Embryonic facial prominence (tissue), 1 donor: ENCODE results near the gene SUSD1.
"Not testable (repeated sequence)": the region's sequence is repeated elsewhere in the genome, so short reads cannot be mapped to it uniquely, and the experiment has no call there.

Experiments used
- DNase-seq: peaks from one replicate; pipeline ENCODE4 v3.0.0-alpha.2; 2016; ENCODE audit errors: extremely low spot score

SUSD1 gene

GRCh38 chr9:112174965-112175795, at the start of gene SUSD1:
Gene SUSD1, minus strand, starts transcription at chr9:112175297. Its CDS starts 62 bp downstream, at chr9:112175235.
- DNase-seq = no peak

DNA sequence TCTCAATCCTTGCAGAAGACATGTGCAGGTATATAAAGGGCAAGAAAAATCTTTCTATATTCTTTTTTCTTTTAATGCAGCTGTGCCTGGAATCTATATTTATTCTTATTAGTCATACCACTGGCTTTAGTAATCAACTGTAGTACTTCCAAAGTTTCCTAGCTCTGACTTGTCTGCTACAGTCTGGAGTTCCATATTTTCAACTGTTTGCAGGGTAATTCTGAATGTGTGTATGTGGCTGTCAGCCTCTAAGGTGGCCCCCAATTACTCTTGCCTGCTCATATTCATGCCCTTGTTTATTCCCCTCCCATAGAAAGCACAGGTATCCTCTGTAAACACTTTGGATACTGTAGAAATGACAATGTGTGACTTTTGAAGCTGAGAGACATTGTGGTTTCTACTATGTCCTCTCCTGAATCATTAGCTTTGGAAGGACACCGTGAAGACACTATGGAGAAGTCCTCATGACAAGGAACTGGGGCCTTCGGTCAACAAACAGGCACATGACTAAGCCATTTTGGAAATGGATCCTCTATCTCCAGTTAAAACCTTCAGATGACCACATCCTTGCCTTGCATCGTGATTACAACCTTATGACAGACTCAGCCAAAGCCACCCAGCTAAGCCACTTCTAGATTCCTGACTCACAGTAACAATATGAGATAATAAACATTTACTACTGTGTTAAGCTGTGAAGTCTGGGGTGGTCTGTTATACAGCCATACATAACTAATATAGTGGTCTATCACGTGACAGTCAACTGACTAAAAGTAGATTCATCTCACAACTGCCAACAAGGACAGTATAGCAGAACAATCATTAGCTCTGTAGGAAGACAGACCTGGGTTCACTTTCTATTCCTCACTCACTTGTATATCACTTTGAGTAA, 49.5 kb upstream of the SUSD1 start:
- no peak for DNase-seq

DNA sequence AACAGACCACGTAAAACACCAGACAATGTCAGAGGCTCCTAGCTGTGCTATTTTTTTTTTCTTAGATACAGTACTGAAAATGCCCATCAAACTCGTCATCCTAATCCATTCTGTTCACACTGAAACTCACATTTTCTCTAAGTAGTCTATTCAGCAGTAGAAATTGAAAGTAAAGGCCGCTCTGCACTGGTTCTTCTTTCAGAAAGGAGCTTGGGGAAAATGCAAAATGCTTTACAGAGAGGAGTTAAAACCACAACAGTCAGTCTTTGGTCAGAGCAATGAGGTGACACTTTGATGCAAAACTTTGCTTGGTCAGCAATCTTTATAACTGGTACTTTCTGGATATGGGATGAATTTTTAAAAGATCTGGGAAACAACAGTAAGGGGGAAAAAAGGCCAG, 43.8 kb upstream of the SUSD1 start:
- no peak for DNase-seq

- DNase-seq = no peak
Measured at GRCh38 chr9:112212926-112213325, 37.8 kb upstream of the SUSD1 start.

DNA sequence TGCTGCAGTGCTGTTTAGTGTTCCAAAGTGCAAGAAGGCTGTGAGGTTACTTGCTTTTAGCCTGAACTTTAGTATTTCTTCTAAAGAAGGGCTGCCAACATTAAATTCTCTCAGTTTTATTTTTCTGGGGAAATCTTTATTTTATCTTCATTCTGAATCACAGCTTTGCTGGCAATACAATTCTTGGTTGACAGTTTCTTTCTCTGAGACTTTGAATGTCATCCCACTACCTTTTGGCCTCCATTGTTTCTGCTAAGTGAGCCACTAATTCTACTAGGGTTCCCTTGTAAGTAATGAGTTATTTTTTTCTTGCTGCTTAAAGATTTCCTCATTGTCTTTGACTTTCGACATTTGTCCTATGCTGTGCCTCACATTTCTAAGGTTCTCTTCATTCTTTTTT, 32.4 kb upstream of the SUSD1 start:
- no peak for DNase-seq

DNA sequence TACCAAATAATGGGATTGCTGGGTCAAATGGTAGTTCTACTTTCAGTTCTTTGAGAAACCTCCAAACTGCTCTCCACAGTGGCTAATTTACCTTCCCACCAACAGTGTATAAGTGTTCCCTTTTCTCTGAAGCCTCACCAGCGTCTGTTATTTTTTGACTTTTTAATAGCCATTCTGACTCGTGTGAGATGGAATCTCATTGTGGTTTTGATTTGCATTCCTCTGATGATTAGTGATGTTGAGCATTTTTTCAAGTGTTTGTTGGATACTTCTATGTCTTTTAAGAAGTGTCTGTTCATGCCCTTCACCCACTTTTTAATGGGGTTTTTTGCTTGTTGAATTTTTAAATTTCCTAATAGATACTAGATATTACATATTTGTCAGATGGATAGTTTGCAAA, 28.4 kb upstream of the SUSD1 start:
- DNase-seq = no peak

- DNase-seq = no peak
Measured at GRCh38 chr9:112200711-112201110, 25.6 kb upstream of the SUSD1 start.

- no peak for DNase-seq
Measured at GRCh38 chr9:112198646-112199045, 23.5 kb upstream of the SUSD1 start.

DNA sequence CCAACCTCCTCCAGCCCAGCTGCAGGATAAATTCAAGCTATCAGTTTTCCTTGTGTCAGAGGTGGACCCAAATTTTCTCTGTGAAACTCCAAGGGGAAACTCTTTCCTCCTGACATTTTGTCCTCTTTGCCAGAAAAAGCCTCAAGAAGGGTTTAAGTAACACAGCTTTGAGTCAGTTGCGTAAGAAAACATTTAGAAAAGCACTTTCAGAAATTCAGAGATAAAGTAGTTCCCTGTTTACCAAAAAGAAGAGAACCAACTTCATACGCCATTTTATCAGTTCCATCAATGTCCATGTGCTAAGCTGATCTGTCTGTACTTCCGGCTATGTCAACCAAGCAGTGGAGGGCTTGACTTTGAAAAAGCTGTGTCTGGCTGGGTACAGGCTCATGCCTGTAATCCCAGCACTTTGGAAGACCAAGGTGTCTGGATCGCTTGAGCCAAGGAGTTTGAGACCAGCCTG, 19.9 kb upstream of the SUSD1 start:
- no peak for DNase-seq

- no peak for DNase-seq
Measured at GRCh38 chr9:112193572-112194288, 18.6 kb upstream of the SUSD1 start.

GRCh38 chr9:112190320-112190719, 15.2 kb upstream of the SUSD1 start:
- DNase-seq = not testable (repeated sequence)

DNA sequence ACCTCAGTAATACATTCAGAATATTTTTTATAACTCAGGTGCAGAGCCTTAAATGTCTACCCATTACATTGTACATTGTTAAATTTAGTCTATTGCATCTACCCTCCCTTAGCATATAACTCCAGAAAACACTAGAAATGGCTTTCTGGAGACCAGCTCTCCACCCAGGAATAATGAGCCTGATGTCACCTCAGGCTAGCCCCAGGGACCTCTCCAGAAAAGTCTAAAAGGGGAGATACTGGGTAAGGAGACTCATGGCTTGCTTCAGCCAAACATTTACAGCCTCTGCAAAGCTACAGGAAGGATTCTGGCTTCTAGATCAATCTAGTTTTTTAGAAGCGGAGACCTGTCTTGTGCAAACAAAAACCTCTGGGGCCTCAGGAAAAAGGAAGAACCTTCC, 13.8 kb upstream of the SUSD1 start:
- no peak for DNase-seq

DNA sequence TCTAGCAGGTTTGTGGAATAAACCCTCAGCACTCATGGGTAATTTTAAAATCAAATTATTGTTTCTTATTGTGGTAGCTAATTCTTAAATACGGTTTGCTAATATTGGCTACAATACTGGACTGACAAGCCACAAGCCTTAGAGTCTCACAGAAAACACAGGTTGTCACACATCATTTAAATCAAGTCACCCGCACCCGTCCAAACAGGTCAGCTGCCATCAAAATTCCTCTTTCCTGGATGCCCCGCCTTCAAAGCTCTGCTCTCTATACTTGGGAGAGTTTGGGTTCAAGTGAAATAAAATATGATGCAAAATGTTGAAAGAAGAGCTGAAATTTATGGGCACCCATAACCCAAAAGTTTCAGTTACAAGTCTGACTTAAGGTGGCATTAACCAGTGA, 12.3 kb upstream of the SUSD1 start:
- DNase-seq = no peak

DNA sequence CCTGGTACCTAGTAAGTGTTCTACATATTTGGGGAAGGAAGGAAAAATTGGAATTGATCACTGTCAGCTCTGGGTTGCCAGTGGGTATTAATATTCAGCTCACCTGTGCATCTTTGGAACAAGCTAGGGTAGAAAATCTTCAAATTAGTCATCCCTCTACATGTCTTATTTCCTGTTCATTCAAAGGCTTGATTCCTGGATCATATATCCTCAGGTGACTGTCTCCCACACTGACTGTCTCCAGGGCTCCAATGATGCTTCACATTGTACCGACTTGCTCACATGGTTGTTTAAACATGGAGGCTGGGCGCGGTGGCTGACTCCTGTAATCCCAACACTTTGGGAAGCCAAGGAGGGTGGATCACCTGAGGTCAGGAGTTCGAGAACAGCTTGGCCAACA, 11.6 kb upstream of the SUSD1 start:
- no peak for DNase-seq

GRCh38 chr9:112184946-112185345, 9.8 kb upstream of the SUSD1 start:
- no peak for DNase-seq

GRCh38 chr9:112184221-112184620, 9.1 kb upstream of the SUSD1 start:
- no peak for DNase-seq

DNA sequence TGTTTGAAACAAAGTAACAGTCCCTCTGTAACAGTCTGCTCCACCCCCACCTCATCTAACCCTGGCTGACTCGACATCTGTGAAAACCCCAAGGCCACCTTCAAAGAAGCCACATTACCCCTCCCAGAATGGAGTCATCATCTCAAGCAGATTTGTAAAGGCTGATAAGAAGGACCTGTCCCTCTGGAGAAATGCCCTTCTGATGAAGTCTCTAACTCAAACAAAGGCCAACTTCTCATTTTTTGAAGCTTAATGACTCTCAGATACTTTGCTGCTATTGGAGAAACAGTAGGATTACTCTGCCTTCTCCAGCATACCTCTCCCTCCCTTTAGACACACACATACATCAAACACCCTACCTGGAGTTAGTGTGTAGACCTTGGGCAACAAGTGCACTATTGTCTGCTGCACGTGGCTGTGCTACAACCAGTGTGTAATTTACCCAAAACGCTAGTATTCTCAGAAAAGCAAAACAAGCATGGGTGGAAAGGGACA, 5.3 kb upstream of the SUSD1 start:
- DNase-seq = no peak

- DNase-seq = no peak
Measured at GRCh38 chr9:112179816-112180215, 4.7 kb upstream of the SUSD1 start.

- DNase-seq = no peak
Measured at GRCh38 chr9:112176524-112176923, 1.4 kb upstream of the SUSD1 start.

GRCh38 chr9:112175796-112176315, 759 bp upstream of the SUSD1 start:
- no peak for DNase-seq

DNA sequence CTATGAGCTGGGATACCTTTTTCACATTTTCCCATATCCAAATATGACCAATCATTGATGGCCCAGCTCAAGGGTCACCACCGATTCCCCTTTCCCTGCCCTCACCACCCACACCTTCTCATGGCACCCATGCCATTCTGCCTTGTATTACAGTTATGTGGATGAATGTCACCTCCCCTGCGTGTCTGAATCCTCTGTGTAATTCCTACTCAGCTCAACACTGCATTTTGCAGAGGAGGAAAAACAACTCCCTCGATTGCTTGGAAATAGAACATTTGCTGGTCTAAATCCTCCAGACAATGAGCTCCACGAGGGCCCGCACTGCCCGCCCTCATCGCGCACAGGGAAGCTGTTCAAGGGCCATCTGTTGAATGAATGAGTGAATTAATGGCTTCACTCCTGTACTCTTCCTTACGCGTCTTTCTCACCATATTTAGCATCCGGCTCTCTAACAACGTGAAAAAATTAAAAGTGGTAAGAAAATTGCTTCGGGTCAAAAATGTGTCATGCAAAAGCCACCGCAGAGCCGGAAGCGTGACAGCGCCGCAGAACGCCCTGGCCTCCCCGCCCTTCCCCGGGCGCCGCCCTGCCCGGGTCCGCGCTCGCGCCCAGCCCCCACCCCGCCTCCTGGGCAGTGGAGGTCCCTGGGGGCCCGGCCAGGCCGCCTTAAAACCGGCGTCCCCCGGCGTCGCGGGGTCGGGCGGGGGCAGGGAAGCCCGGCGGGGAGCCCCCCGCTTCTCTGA, 704 bp downstream of the SUSD1 start:
- no peak for DNase-seq
